Activated CD4-positive, alpha-beta T cell treated with anti-CD3 and anti-CD28 coated beads, Interleukin-2, amount 50 U/mL, for 16 hours (primary cell): ENCODE measurements around the gene COL4A6.
"Not testable (repeated sequence)": the region's sequence is repeated elsewhere in the genome, so short reads cannot be mapped to it uniquely, and the experiment has no call there.

Source experiments
- DNase-seq: peaks from one replicate; pipeline ENCODE4 v3.0.0-alpha.2; 2020

The COL4A6 gene

GRCh38 chrX:108438110-108438623, at the start of gene COL4A6:
Gene COL4A6, minus strand, starts transcription at chrX:108438422. Its CDS starts 226 bp downstream, at chrX:108438196.
- DNase-seq: no peak

- DNase-seq: no peak
Measured at GRCh38 chrX:108485960-108486359, 47.7 kb upstream of the COL4A6 start.

GRCh38 chrX:108484251-108484650, 46.0 kb upstream of the COL4A6 start:
- DNase-seq: no peak

- DNase-seq: not testable (repeated sequence)
Measured at GRCh38 chrX:108481528-108481927, 43.3 kb upstream of the COL4A6 start.

- no peak for DNase-seq
Measured at GRCh38 chrX:108473979-108474378, 35.8 kb upstream of the COL4A6 start.

GRCh38 chrX:108468486-108468885, 30.3 kb upstream of the COL4A6 start:
- DNase-seq: no peak

GRCh38 chrX:108464604-108465003, 26.4 kb upstream of the COL4A6 start:
- DNase-seq: no peak

- no peak for DNase-seq
Measured at GRCh38 chrX:108456971-108457477, 18.8 kb upstream of the COL4A6 start.

GRCh38 chrX:108453841-108454240, 15.6 kb upstream of the COL4A6 start:
- no peak for DNase-seq

GRCh38 chrX:108447303-108447702, 9.1 kb upstream of the COL4A6 start:
- no peak for DNase-seq

GRCh38 chrX:108442901-108443464, 4.8 kb upstream of the COL4A6 start:
- no peak for DNase-seq

- DNase-seq: no peak
Measured at GRCh38 chrX:108439961-108440696, 1.9 kb upstream of the COL4A6 start.

- DNase-seq: no peak
Measured at GRCh38 chrX:108439426-108439942, 1.3 kb upstream of the COL4A6 start, which contains the start of gene COL4A5. Gene COL4A5, plus strand, starts transcription at chrX:108439838. Its CDS starts 288 bp downstream, at chrX:108440126.

GRCh38 chrX:108437349-108438109, 693 bp downstream of the COL4A6 start:
- no peak for DNase-seq

- DNase-seq: no peak
Measured at GRCh38 chrX:108435261-108435660, 3.0 kb downstream of the COL4A6 start.

GRCh38 chrX:108426262-108426661, 12.0 kb downstream of the COL4A6 start:
- no peak for DNase-seq

GRCh38 chrX:108420481-108420880, 17.7 kb downstream of the COL4A6 start:
- no peak for DNase-seq

GRCh38 chrX:108419401-108419800, 18.8 kb downstream of the COL4A6 start:
- no peak for DNase-seq

- no peak for DNase-seq
Measured at GRCh38 chrX:108417257-108417656, 21.0 kb downstream of the COL4A6 start.

GRCh38 chrX:108415891-108416290, 22.3 kb downstream of the COL4A6 start:
- DNase-seq: no peak

GRCh38 chrX:108415146-108415545, 23.1 kb downstream of the COL4A6 start:
- no peak for DNase-seq

GRCh38 chrX:108412783-108413182, 25.4 kb downstream of the COL4A6 start:
- DNase-seq: no peak
